Body of pancreas (tissue), 4 donors: Measurements from ENCODE around the gene RFC5.

ENCODE experiments used
- CTCF ChIP-seq, 7 experiments: fragments of 450-650 bp in 4 of 7; fragments of 200-600 bp in 3 of 7; sonication (generic) in 3 of 7; IDR thresholded peaks; one replicate each; pipeline ENCODE4 v1.5.1; 2016 to 2019; ENCODE audit warnings: antibody characterized with exemption in 7 of 7
- POLR2A ChIP-seq, 3 donors: fragments of 450-650 bp; IDR thresholded peaks; one replicate each; pipeline ENCODE4 v1.6.1; 2016; ENCODE audit warnings: antibody characterized with exemption in 3 of 3, mild to moderate bottlenecking in 2 of 3

DNA sequence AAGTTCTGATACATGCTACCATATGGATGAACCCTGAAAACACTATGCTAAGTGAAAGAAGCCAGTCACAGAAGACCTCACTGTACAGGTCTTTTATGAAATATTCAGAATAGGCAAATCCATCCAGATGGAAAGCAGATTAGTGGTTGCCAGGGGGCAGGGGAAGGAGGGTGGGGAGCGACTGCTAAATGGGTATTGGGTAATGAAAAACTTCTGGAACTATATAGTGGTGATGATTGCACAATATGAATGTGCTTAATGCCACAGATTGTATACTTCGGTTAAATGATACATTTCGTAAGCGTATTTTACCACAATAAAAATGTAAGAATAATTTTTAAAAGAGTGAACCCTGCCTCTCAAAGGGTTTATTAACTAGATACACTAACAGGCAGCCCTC lies 35.9 kb upstream of the RFC5 start:
- no peak for TF ChIP-seq CTCF (IDR thresholded peaks at IDR 0.05)
- no peak for TF ChIP-seq POLR2A (IDR thresholded peaks at IDR 0.05)
